K562 (cell line): Measurements from ENCODE around the gene TACR1. TPM values are rescaled to one million over a fixed set of nuclear protein-coding genes. Genes with fewer than 3 reads are reported as not detected.

Experiments
- ATAC-seq: fragments of 200-7000 bp; cut with Tn5 transposase; 3 replicates; pipeline ENCODE4 v1.9.1; 2020; ENCODE audit warnings: moderate library complexity
- BruUV-seq: library from RNA; stranded (reverse); fragments of 400-500 nt; replicated peaks from 2 replicates; lab custom pipeline; 2021; lab: Mats Ljungman, UMichigan
- CTCF ChIA-PET: fragments of 300-600 bp; formaldehyde crosslinking; extraction: SDS; loops from one replicate; lab custom pipeline; 2021; ENCODE audit warnings: low intra/inter-chr PET ratio; lab: Yijun Ruan, JAX
- POLR2A ChIA-PET: fragments of 300-600, 350-650 bp; sonication (Branson Sonifier 250); formaldehyde crosslinking; extraction: SDS; loops from one replicate; lab custom pipeline; 2021; ENCODE audit warnings: antibody characterized with exemption, inconsistent platforms; lab: Yijun Ruan, JAX
- DNase-seq, 4 experiments: peaks; one replicate each; pipeline versions ENCODE4 v3.0.0 to v3.0.0-alpha.2; 2011 to 2018; ENCODE audit warnings: low spot score in 3 of 4, mixed read lengths in 3 of 4; ENCODE audit errors: extremely low read depth in 1 of 4
- FAIRE-seq: peaks from 2 replicates; lab custom pipeline; 2011; peaks lifted over from hg19 to GRCh38; lab: Jason Lieb, UNC
- H2AFZ ChIP-seq: 2 replicates; pipeline ENCODE4 v1.6.0; 2011; ENCODE audit warnings: low read depth, low read length, control low read depth, inconsistent platforms
- H3K27ac ChIP-seq: fragments of 200-600 bp; 3 replicates; pipeline ENCODE4 v1.8.0; 2011; ENCODE audit warnings: low read depth, mild to moderate bottlenecking, control low read depth, inconsistent platforms, low read length, moderate library complexity, mixed read lengths; ENCODE audit errors: extremely low read depth
- H3K27me3 ChIP-seq, 2 experiments: fragments of 300-600 bp in 1 of 2; 2 replicates in 1 of 2; 3 replicates in 1 of 2; pipeline versions ENCODE4 v1.6.0 to v1.8.0; 2011; ENCODE audit warnings: inconsistent platforms in 2 of 2, low read length in 2 of 2, mild to moderate bottlenecking in 1 of 2, mixed read lengths in 1 of 2, moderate library complexity in 1 of 2; ENCODE audit not compliant: control insufficient read depth in 2 of 2, insufficient read depth in 2 of 2
- H3K36me3 ChIP-seq: fragments of 300-600 bp; 3 replicates; pipeline ENCODE4 v1.8.0; 2011; ENCODE audit warnings: mild to moderate bottlenecking, low read length, inconsistent platforms; ENCODE audit not compliant: control insufficient read depth, insufficient read depth
- H3K4me1 ChIP-seq, 2 experiments: fragments of 200-600 bp in 1 of 2; replicated peaks in 1 of 2; 2 replicates in 1 of 2; 3 replicates in 1 of 2; pipeline versions ENCODE4 v1.5.1 to v1.8.0; 2011; ENCODE audit warnings: inconsistent platforms in 2 of 2, low read length in 2 of 2, mild to moderate bottlenecking in 1 of 2, mixed read lengths in 1 of 2, moderate library complexity in 1 of 2; ENCODE audit not compliant: control insufficient read depth in 2 of 2, insufficient read depth in 2 of 2
- H3K4me2 ChIP-seq: 2 replicates; pipeline ENCODE4 v1.6.1; 2011; ENCODE audit warnings: low read length, control low read depth, inconsistent platforms, mixed read lengths; ENCODE audit not compliant: insufficient read depth
- H3K4me3 ChIP-seq: fragments of 200-600 bp; sonication (generic), shearing (Covaris generic); 2 replicates; pipeline ENCODE4 v1.5.1; 2016; ENCODE audit warnings: control low read depth, inconsistent platforms
- H3K79me2 ChIP-seq: fragments of 200-600 bp; 3 replicates; pipeline ENCODE4 v1.8.0; 2011; ENCODE audit warnings: low read length, inconsistent platforms; ENCODE audit not compliant: control insufficient read depth, insufficient read depth
- H3K9ac ChIP-seq, 2 experiments: 2 replicates each; pipeline versions ENCODE4 v1.6.0 to v1.6.1; 2011; ENCODE audit warnings: low read depth in 2 of 2, low read length in 2 of 2, control low read depth in 1 of 2, inconsistent platforms in 1 of 2, mild to moderate bottlenecking in 1 of 2, mixed read lengths in 1 of 2; ENCODE audit not compliant: insufficient read depth in 1 of 2
- H3K9me1 ChIP-seq: one replicate; pipeline ENCODE4 v1.6.0; 2011; ENCODE audit warnings: inconsistent platforms, mild to moderate bottlenecking, low read length, moderate library complexity; ENCODE audit not compliant: control insufficient read depth, insufficient read depth
- H3K9me3 ChIP-seq: replicated peaks from 2 replicates; pipeline ENCODE4 v1.5.1; 2011; ENCODE audit warnings: low read depth, low read length, inconsistent platforms; ENCODE audit not compliant: control insufficient read depth, insufficient read depth
- H4K20me1 ChIP-seq: replicated peaks from 2 replicates; pipeline ENCODE4 v1.6.1; 2011; ENCODE audit warnings: low read length, inconsistent platforms, mixed read lengths; ENCODE audit not compliant: control insufficient read depth, insufficient read depth
- E2F1 ChIP-seq: sonication (generic); formaldehyde crosslinking; IDR thresholded peaks from 2 replicates; pipeline ENCODE4 v1.8.1; 2023; ENCODE audit warnings: mild to moderate bottlenecking, missing genetic modification reagents, moderate library complexity
- HLTF ChIP-seq: fragments of 450-650 bp; IDR thresholded peaks from 2 replicates; pipeline ENCODE4 v1.6.1; 2016
- NONO ChIP-seq, 2 experiments: fragments of 200-400 bp in 1 of 2; fragments of 450-650 bp in 1 of 2; formaldehyde crosslinking in 1 of 2; IDR thresholded peaks; 2 replicates each; pipeline ENCODE4 v1.6.1; 2017; ENCODE audit warnings: low read depth in 2 of 2, mild to moderate bottlenecking in 2 of 2, moderate library complexity in 2 of 2, low read length in 1 of 2
- RCOR1 ChIP-seq, 2 experiments: IDR thresholded peaks; 2 replicates each; pipeline ENCODE4 v1.6.1; 2012; ENCODE audit warnings: low read depth in 2 of 2, low read length in 2 of 2, borderline replicate concordance in 1 of 2, improper control_type of control experiment in 1 of 2
- SUPT5H ChIP-seq: fragments of 450-650 bp; IDR thresholded peaks from 2 replicates; pipeline ENCODE4 v1.6.1; 2016
- XRCC3 ChIP-seq: fragments of 450-650 bp; IDR thresholded peaks from 2 replicates; pipeline ENCODE4 v1.6.1; 2017; ENCODE audit warnings: mild to moderate bottlenecking, moderate library complexity
- ZNF212 ChIP-seq: fragments of 450-650 bp; formaldehyde crosslinking; IDR thresholded peaks from 2 replicates; pipeline ENCODE4 v1.4.0; 2020; ENCODE audit warnings: mild to moderate bottlenecking
- WGBS: fragments of 100-300 bp; shearing (Covaris generic); methylation state at CpG from one replicate; pipeline ENCODE4 v1.1.6; 2016; ENCODE audit warnings: low coverage, mixed read lengths; ENCODE audit not compliant: insufficient coverage; ENCODE audit errors: missing lambda C conversion rate; 5-methylcytosine and 5-hydroxymethylcytosine counted together
- in situ Hi-C: fragments of 300-500 bp; cut with MboI; formaldehyde crosslinking; loops from 4 replicates; pipeline ENCODE4 v1.15.0; 2018; ENCODE audit warnings: inconsistent platforms, mixed read lengths
- intact Hi-C: fragments of 100-400 bp; cut with micrococcal nuclease; formaldehyde crosslinking; loops from 2 replicates; pipeline ENCODE4 v1.14.2; 2022
- polyA plus RNA-seq, 8 experiments: library from polyadenylated mRNA; depleted of rRNA in 4 of 8; stranded (reverse) in 5 of 8; unstranded in 3 of 8; fragments of >200 nt; fragmentation: Nextera tagmentation in 2 of 8; fragmentation: Illumina TruSeq in 1 of 8; extraction: Ambion mirVana in 2 of 8; extraction: Trizol in 1 of 8; gene quantifications; 2 replicates each; pipeline versions ENCODE4 v1.2.1 to v1.2.3, GENCODE V29; 2011 to 2014; ENCODE audit warnings: inconsistent platforms in 1 of 8, missing spikeins in 1 of 8
- total RNA-seq, 7 experiments: library from RNA; depleted of rRNA in 6 of 7; stranded (reverse); fragments of >200 nt in 6 of 7; fragmentation: Illumina TruSeq in 2 of 7; extraction: Trizol in 2 of 7; gene quantifications; 2 replicates each; pipeline versions ENCODE4 v1.2.1 to v1.2.3, GENCODE V29; 2011 to 2021; ENCODE audit warnings: low replicate concordance in 1 of 7
- TF ChIP-seq, protein P1 (sequence below), 3 experiments: IDR thresholded peaks in 2 of 3; conservative IDR thresholded peaks in 1 of 3; 2 replicates each; pipeline ENCODE4 v1.5.1; 2011 to 2012; ENCODE audit warnings: low read length in 3 of 3, mild to moderate bottlenecking in 3 of 3, control low read depth in 2 of 3, improper control_type of control experiment in 1 of 3, inconsistent platforms in 1 of 3, low read depth in 1 of 3, mixed read lengths in 1 of 3, moderate library complexity in 1 of 3; ENCODE audit not compliant: insufficient read depth in 2 of 3
- TF ChIP-seq, protein P2 (sequence below): fragments of 200-600 bp; sonication (generic); IDR thresholded peaks from one replicate; pipeline ENCODE4 v1.6.1; 2012; ENCODE audit warnings: mild to moderate bottlenecking, low read depth, low read length, inconsistent platforms

The TACR1 gene
- total and polyA plus RNA-seq, 9 of the 15 experiments (the other 6 are each of a cell fraction or from before 2014, with no cell fraction given): not detected

DNA sequence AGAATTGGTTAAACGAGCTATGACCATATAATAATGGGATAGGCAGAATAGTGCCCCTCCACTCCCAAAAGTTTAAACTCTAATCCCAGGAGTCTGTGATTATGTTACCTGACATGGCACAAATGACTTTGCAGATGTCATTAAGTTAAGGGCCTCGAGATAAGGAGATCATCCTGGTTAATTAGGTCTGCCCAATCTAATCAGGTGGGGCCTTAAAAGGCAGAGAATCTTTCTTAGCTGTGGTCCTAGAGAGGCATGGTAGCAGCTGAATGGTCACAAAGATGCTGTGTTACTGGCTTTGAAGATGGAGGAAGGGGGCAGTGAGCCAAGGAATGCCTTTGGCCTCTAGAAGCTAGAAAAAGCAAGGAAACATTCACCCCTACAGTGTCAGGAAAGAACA is 31.1 kb downstream of the TACR1 start:
- ChIA-PET CTCF (no interaction called here), POLR2A (no interaction called here)
- no peak overlapping the region for H3K4me2 ChIP-seq
- no peaks in the 10 kb centered on the region for H3K36me3 ChIP-seq
- H3K4me1 ChIP-seq: no peaks in the 10 kb centered on the region
- no peak overlapping the region for H3K27ac ChIP-seq
- whole genome bisulfite sequencing: 0% methylated on average over 2 of the region's 2 CpGs
- no peaks in the 10 kb centered on the region for H4K20me1 ChIP-seq
- FAIRE-seq (no peak), ATAC-seq (no peak), DNase-seq (no peak)
- no peaks in the 10 kb centered on the region for H3K27me3 ChIP-seq
- no TSS peak for BruUV-seq
- no peak overlapping the region for H2AFZ ChIP-seq
- in situ Hi-C loops: no loop called here
- H3K4me3 ChIP-seq: no peak overlapping the region
- no peaks in the 10 kb centered on the region for H3K9me3 ChIP-seq
- H3K9ac ChIP-seq: no peak overlapping the region
- H3K9me1 ChIP-seq: no peaks in the 10 kb centered on the region
- no peaks in the 10 kb centered on the region for H3K79me2 ChIP-seq
- intact Hi-C loops: no loop called here
- TF ChIP-seq, protein P1, sequence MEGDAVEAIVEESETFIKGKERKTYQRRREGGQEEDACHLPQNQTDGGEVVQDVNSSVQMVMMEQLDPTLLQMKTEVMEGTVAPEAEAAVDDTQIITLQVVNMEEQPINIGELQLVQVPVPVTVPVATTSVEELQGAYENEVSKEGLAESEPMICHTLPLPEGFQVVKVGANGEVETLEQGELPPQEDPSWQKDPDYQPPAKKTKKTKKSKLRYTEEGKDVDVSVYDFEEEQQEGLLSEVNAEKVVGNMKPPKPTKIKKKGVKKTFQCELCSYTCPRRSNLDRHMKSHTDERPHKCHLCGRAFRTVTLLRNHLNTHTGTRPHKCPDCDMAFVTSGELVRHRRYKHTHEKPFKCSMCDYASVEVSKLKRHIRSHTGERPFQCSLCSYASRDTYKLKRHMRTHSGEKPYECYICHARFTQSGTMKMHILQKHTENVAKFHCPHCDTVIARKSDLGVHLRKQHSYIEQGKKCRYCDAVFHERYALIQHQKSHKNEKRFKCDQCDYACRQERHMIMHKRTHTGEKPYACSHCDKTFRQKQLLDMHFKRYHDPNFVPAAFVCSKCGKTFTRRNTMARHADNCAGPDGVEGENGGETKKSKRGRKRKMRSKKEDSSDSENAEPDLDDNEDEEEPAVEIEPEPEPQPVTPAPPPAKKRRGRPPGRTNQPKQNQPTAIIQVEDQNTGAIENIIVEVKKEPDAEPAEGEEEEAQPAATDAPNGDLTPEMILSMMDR (IDR thresholded peaks at IDR 0.05 in 2 of 3, conservative IDR thresholded peaks at IDR 0.05 in 1 of 3; ENCODE audit: insufficient read depth in 2 of 3, low read depth in 1 of 3, low read length in 3 of 3): no peak
- TF ChIP-seq SUPT5H (no peak), RCOR1 (IDR thresholded peaks at IDR 0.05; ENCODE audit: borderline replicate concordance in 1 of 2, low read depth in 2 of 2, low read length in 2 of 2) (no peak), E2F1 (CRISPR knock-in tag) (no peak), HLTF (no peak), NONO (IDR thresholded peaks at IDR 0.05; ENCODE audit: low read depth in 2 of 2, low read length in 1 of 2) (no peak), XRCC3 (no peak), ZNF212 (CRISPR knock-in tag) (no peak)
- TF ChIP-seq, protein P2, sequence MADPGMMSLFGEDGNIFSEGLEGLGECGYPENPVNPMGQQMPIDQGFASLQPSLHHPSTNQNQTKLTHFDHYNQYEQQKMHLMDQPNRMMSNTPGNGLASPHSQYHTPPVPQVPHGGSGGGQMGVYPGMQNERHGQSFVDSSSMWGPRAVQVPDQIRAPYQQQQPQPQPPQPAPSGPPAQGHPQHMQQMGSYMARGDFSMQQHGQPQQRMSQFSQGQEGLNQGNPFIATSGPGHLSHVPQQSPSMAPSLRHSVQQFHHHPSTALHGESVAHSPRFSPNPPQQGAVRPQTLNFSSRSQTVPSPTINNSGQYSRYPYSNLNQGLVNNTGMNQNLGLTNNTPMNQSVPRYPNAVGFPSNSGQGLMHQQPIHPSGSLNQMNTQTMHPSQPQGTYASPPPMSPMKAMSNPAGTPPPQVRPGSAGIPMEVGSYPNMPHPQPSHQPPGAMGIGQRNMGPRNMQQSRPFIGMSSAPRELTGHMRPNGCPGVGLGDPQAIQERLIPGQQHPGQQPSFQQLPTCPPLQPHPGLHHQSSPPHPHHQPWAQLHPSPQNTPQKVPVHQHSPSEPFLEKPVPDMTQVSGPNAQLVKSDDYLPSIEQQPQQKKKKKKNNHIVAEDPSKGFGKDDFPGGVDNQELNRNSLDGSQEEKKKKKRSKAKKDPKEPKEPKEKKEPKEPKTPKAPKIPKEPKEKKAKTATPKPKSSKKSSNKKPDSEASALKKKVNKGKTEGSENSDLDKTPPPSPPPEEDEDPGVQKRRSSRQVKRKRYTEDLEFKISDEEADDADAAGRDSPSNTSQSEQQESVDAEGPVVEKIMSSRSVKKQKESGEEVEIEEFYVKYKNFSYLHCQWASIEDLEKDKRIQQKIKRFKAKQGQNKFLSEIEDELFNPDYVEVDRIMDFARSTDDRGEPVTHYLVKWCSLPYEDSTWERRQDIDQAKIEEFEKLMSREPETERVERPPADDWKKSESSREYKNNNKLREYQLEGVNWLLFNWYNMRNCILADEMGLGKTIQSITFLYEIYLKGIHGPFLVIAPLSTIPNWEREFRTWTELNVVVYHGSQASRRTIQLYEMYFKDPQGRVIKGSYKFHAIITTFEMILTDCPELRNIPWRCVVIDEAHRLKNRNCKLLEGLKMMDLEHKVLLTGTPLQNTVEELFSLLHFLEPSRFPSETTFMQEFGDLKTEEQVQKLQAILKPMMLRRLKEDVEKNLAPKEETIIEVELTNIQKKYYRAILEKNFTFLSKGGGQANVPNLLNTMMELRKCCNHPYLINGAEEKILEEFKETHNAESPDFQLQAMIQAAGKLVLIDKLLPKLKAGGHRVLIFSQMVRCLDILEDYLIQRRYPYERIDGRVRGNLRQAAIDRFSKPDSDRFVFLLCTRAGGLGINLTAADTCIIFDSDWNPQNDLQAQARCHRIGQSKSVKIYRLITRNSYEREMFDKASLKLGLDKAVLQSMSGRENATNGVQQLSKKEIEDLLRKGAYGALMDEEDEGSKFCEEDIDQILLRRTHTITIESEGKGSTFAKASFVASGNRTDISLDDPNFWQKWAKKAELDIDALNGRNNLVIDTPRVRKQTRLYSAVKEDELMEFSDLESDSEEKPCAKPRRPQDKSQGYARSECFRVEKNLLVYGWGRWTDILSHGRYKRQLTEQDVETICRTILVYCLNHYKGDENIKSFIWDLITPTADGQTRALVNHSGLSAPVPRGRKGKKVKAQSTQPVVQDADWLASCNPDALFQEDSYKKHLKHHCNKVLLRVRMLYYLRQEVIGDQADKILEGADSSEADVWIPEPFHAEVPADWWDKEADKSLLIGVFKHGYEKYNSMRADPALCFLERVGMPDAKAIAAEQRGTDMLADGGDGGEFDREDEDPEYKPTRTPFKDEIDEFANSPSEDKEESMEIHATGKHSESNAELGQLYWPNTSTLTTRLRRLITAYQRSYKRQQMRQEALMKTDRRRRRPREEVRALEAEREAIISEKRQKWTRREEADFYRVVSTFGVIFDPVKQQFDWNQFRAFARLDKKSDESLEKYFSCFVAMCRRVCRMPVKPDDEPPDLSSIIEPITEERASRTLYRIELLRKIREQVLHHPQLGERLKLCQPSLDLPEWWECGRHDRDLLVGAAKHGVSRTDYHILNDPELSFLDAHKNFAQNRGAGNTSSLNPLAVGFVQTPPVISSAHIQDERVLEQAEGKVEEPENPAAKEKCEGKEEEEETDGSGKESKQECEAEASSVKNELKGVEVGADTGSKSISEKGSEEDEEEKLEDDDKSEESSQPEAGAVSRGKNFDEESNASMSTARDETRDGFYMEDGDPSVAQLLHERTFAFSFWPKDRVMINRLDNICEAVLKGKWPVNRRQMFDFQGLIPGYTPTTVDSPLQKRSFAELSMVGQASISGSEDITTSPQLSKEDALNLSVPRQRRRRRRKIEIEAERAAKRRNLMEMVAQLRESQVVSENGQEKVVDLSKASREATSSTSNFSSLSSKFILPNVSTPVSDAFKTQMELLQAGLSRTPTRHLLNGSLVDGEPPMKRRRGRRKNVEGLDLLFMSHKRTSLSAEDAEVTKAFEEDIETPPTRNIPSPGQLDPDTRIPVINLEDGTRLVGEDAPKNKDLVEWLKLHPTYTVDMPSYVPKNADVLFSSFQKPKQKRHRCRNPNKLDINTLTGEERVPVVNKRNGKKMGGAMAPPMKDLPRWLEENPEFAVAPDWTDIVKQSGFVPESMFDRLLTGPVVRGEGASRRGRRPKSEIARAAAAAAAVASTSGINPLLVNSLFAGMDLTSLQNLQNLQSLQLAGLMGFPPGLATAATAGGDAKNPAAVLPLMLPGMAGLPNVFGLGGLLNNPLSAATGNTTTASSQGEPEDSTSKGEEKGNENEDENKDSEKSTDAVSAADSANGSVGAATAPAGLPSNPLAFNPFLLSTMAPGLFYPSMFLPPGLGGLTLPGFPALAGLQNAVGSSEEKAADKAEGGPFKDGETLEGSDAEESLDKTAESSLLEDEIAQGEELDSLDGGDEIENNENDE: no peak
